ENCODE data around the gene SLC66A2. TPM values are rescaled to one million over a fixed set of nuclear protein-coding genes. Genes with fewer than 3 reads are reported as not detected.

The SLC66A2 gene
- total and polyA plus RNA-seq, 10 of the 15 experiments (the other 5 are each of a cell fraction or from before 2014, with no cell fraction given): 0.69 to 42.5 (median 14.8) TPM

- no peak for TF ChIP-seq E4F1 (IDR thresholded peaks at IDR 0.05; ENCODE audit: borderline replicate concordance, partially characterized antibody)
Observed at GRCh38 chr18:79942211-79942610, 9.2 kb downstream of the SLC66A2 start (continued).

- Histone ChIP-seq H3K4me1 (ENCODE audit: control insufficient read depth, insufficient read depth, low read length) (peaks cover 26% of the 10 kb centered on the region), H3K79me2 (ENCODE audit: control insufficient read depth, insufficient read depth, low read length) (peaks cover 10% of the 10 kb centered on the region), H4K20me1 (ENCODE audit: control insufficient read depth, insufficient read depth) (no peaks in the 10 kb centered on the region), H3K4me3 (no peak overlapping the region), H3K27ac (ENCODE audit: control insufficient read depth, insufficient read depth) (no peak overlapping the region), H3K9ac (ENCODE audit: control insufficient read depth, insufficient read depth, low read length) (no peak overlapping the region), H2AFZ (ENCODE audit: control insufficient read depth, low read depth, low read length) (no peak overlapping the region), H3K4me2 (ENCODE audit: control insufficient read depth, insufficient read depth) (no peak overlapping the region), H3K27me3 (replicated peaks in 1 of 2; ENCODE audit: control insufficient read depth in 2 of 2, insufficient read depth in 2 of 2, low read length in 1 of 2) (no peaks in the 10 kb centered on the region), H3K36me3 (ENCODE audit: control insufficient read depth in 2 of 2, insufficient read depth in 2 of 2, low read length in 1 of 2) (peaks cover 10 to 14% of the 10 kb centered on the region in 2 experiments), H3K9me3 (replicated peaks; ENCODE audit: control insufficient read depth, insufficient read depth, low read length) (no peaks in the 10 kb centered on the region; the same call in 2 of the 3 replicates)
- TF ChIP-seq PBX3 (IDR thresholded peaks at IDR 0.05; ENCODE audit: insufficient replicate concordance, low read depth, low read length): no peak
- TF ChIP-seq BCL3 (IDR thresholded peaks at IDR 0.05; ENCODE audit: borderline replicate concordance, insufficient read depth, low read depth, low read length, poor library complexity, severe bottlenecking): no peak
- BruUV-seq (replicated peaks): no TSS peak
- ChIA-PET POLR2A (interaction anchor here (0.7 kb wide), 1 partner anchor 13 kb away, joined by 3 read pairs; no protein-coding TSS in a partner anchor), SMC1A (ENCODE audit: uncharacterized antibody, unreplicated experiment) (no interaction called here), RAD21 (ENCODE audit: unreplicated experiment) (no interaction called here), CTCF (interaction anchor here (0.8 kb wide), 1 partner anchor 22 kb away, joined by 3 read pairs; no protein-coding TSS in a partner anchor)
- WGBS (ENCODE audit: insufficient coverage, insufficient replicate concordance, low lambda C conversion rate, missing lambda C conversion rate): 97% methylated on average over 16 of the region's 16 CpGs
- in situ Hi-C loops (cut with MboI) (no loop called here), intact Hi-C loops (cut with micrococcal nuclease; ENCODE audit: unreplicated experiment) (no loop called here)
- FAIRE-seq: no peak
- DNase-seq (ENCODE audit: low read depth, low spot score): no peak
- ATAC-seq: no peak
Observed at GRCh38 chr18:79941473-79942119, 9.9 kb downstream of the SLC66A2 start.

All from GM12878 (cell line).